Transverse colon (tissue), 4 donors: ENCODE data around the gene PHYKPL.

ENCODE experiments used
- EP300 ChIP-seq: sonication (generic); formaldehyde crosslinking; IDR thresholded peaks from one replicate; pipeline ENCODE4 v1.6.1; 2017; ENCODE audit warnings: antibody characterized with exemption, low read depth
- POLR2A ChIP-seq: fragments of 450-650 bp; IDR thresholded peaks from one replicate; pipeline ENCODE4 v1.6.1; 2016; ENCODE audit warnings: antibody characterized with exemption, mild to moderate bottlenecking, moderate library complexity
- POLR2AphosphoS5 ChIP-seq, 3 donors: sonication (generic); formaldehyde crosslinking; IDR thresholded peaks; one replicate each; pipeline ENCODE4 v1.6.1; 2016; ENCODE audit warnings: antibody characterized with exemption in 3 of 3
- TF ChIP-seq, protein P1 (sequence below), 5 experiments: fragments of 200-600 bp in 3 of 5; fragments of 450-650 bp in 2 of 5; sonication (generic) in 3 of 5; IDR thresholded peaks; 1 replicate in 2 of 5; 2 replicates in 3 of 5; pipeline ENCODE4 v1.5.1; 2016 to 2017; ENCODE audit warnings: antibody characterized with exemption in 5 of 5, inconsistent platforms in 3 of 5, mild to moderate bottlenecking in 2 of 5, moderate library complexity in 1 of 5

DNA sequence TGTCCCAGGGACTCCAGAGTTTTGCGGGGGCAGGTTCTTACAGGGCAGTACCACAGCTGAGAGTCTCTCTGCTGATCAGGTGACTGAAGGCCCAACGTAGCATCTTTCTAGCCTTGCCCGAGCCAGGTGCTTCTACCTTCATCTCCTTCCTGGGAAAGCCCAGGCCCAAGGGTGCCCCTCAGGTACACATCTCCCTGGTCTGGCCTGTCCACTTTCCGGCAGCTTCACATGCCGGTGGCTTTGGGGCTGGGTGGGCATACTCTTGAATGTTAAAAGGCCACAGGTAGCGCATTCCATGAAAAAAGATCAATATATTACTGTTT, 5.7 kb upstream of the PHYKPL start:
- TF ChIP-seq, protein P1, sequence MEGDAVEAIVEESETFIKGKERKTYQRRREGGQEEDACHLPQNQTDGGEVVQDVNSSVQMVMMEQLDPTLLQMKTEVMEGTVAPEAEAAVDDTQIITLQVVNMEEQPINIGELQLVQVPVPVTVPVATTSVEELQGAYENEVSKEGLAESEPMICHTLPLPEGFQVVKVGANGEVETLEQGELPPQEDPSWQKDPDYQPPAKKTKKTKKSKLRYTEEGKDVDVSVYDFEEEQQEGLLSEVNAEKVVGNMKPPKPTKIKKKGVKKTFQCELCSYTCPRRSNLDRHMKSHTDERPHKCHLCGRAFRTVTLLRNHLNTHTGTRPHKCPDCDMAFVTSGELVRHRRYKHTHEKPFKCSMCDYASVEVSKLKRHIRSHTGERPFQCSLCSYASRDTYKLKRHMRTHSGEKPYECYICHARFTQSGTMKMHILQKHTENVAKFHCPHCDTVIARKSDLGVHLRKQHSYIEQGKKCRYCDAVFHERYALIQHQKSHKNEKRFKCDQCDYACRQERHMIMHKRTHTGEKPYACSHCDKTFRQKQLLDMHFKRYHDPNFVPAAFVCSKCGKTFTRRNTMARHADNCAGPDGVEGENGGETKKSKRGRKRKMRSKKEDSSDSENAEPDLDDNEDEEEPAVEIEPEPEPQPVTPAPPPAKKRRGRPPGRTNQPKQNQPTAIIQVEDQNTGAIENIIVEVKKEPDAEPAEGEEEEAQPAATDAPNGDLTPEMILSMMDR (IDR thresholded peaks at IDR 0.05) = no peak
- TF ChIP-seq POLR2A = no peak
- TF ChIP-seq EP300 = no peak
- no peak for TF ChIP-seq POLR2AphosphoS5 (IDR thresholded peaks at IDR 0.05)
